Islet precursor cell (in vitro differentiated cells): Measurements from ENCODE around the gene PPP1R12B.
"Not testable (repeated sequence)": the region's sequence is repeated elsewhere in the genome, so short reads cannot be mapped to it uniquely, and the experiment has no call there.

Experiments used
- DNase-seq: peaks from one replicate; pipeline ENCODE4 v3.0.0-alpha.2; 2018

PPP1R12B gene

GRCh38 chr1:202349206-202349928 lies 868 bp downstream of the PPP1R12B start:
- no peak for DNase-seq

DNA sequence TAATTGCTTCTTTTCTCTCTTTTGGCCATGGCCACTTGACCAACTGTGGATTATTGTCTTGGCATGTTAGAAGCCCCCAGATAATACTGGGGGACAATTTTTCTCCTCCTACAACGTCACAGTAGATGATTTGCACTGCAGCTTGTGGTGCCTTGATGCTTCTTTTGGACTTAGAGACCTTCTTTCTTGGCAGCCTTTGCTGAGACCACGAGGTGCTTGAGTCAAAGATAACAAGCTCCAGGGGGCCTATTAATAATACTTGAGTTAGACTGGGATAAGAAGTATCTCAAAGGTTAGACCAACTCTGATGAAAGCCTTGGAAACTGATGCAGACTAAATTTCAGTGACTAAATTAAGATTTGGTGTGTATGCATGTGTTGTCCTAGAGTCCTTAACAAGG lies 3.2 kb downstream of the PPP1R12B start:
- no peak for DNase-seq

GRCh38 chr1:202352583-202353197 lies 4.2 kb downstream of the PPP1R12B start:
- not testable (repeated sequence) for DNase-seq

GRCh38 chr1:202355944-202356553 lies 7.5 kb downstream of the PPP1R12B start:
- no peak for DNase-seq

DNA sequence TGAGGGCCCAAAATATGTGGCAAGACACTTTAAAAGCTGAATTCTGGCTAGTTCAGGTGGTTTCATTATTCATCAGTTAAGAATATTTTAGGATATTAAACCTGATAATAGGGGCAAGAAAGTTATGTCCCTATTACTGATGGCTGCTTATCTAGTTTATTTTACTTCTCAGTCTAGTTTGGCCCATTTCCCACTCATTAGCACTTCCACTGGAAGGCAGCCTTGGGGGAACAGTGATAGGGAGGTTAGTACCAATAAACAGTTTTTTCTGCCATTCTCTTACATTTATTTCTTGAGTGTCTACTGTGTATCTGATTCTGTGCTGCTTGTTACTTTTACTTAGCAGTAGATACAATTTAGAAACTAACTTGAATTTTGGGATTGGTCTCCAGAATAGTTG lies 9.0 kb downstream of the PPP1R12B start:
- DNase-seq: no peak

DNA sequence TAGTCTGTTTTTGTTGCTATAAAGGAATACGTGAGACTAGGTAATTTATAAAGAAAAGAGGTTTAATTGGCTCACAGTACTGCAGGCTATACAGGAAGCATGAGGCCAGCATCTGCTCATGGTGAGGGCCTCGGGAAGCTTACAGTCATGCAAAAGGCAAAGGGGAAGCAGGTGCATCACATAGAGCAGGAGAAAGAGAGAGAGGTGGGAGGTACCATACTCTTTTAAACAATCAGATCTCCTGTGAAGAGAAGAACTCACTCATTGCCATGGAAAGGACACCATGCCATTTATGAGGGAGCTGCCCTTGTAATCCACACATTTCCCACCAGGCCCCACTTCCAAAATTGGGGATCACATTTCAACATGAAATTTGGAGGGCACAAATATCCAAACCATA lies 12.7 kb downstream of the PPP1R12B start:
- no peak for DNase-seq

GRCh38 chr1:202361701-202362100 lies 13.2 kb downstream of the PPP1R12B start:
- no peak for DNase-seq

- DNase-seq: no peak
Measured at GRCh38 chr1:202362212-202362611, 13.7 kb downstream of the PPP1R12B start.

DNA sequence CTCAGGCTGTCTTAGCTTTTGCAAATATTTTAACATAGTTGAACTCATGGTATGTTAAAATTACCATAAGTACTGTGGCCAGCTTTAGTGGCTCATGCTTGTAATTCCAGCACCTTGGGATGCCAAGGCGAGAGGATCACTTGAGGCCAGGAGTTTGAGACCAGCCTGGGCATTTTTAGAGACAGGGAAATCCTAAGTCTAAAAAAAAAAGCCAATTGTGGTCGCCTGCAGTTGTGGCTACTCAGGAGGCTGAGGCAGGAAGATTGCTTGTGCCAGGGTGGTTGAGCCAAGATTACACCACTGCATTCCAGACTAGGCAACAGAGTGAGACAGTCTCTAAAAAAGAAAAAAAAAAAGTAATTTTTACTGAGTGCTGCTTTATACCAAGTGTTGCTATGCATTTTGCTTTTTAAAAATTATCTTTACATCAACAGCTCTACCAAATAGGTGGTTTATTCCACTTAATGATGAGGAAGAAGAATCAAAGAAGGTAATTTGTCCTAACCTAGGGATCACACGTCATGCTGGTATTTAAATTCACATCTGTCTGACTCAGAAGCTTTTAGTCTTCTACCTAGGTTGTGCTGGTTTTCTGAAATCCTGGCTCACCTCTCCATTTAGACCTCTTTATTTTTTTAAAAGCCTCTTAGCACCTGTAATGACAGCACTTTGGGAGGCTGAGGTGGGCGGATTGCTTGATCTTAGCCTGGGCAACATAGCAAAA lies 16.8 kb downstream of the PPP1R12B start:
- DNase-seq: peak; percentile 59

GRCh38 chr1:202367271-202367670 lies 18.8 kb downstream of the PPP1R12B start:
- no peak for DNase-seq

DNA sequence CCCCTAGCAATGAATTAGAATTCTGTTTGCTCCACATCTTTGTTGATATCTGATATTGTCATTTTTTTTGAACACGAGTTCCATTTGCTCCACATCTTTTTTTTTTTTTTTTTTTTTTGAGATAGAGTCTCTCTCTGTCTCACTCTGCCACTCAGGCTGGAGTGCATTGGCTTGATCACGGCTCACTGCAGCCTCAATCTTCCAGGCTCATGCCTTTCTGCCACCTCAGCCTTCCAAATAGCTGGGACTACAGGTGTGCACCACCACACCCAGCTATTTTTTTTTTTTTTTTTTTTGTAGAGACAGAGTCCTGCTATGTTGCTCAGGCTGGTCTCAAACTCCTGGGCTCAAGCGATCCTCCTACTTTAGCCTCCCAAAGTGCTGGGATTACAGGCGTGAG lies 22.4 kb downstream of the PPP1R12B start:
- not testable (repeated sequence) for DNase-seq

DNA sequence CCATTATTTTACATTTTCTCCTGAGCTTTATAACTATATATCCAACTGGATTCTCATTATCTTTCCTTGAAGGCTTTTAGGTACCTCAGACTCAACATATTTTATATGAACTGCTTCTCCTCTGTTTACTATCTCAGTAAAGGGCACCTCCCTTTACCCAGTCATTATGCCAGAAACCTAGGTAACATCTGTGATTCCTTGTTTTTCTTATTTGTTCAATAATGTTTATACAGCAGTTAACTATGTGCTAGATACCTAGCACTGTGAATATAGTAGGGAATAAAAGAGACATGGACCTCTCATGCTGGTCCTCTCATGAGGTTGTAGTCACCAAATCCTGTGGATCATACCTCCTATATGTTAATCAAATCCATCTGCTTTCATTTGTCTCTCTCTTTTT lies 25.6 kb downstream of the PPP1R12B start:
- no peak for DNase-seq

DNA sequence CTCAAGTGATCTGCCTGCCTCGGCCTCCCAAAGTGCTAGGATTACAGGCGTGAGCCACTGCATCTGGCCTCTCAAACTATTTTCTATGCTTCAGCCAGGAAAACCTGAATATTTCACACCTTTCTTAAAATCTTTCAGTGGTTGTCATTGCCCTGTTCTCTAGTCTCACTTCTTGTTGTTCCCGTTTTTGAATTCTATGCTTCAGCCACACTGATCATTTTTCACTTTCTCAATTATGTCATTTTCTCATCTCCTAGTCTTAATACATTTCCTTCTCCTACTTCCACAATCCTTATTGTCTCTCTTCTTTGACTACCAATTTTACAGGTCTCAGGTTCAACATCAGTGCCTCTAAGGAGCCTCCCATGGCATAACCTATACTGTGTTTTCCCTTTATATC lies 26.7 kb downstream of the PPP1R12B start:
- not testable (repeated sequence) for DNase-seq

DNA sequence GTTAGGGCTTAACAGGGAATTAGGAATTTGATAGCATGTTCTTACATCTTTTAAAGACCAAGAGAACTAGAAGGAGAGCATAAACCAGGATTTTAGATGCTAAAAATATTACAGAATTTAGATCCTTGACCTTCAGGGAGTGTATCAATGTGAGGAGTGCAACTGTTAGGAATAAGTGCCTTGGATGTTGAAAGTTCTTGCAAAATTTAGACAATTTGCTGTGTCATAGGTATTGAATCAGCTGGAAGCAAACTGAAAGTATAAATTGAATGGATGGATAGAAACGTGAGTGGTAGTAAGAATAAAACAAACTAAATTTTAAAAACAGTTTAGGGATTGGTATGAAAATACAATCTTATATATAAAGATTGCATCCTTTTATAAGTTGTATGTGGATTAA lies 27.7 kb downstream of the PPP1R12B start:
- DNase-seq: no peak

- peak; percentile 71 for DNase-seq
Measured at GRCh38 chr1:202379884-202380529, 31.5 kb downstream of the PPP1R12B start.

DNA sequence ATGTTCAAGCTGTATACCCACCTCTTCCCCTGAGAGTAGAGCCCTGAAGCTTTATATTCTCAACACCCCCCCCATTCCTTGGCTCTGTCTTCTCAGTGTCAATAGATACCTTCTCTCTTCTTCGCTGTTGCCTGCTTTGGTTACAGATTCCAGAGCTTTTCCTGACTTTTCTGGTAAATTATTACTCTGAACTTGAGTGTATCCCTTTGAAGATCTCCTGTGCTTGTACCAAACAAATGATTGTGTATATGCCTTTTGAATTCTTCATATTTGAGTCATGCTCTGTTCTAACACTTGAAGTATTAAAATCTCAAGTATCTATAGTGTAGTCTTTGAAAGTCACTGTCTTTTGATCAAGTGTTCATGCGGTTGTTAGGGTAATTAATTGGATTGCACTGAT lies 32.0 kb downstream of the PPP1R12B start:
- not testable (repeated sequence) for DNase-seq

- not testable (repeated sequence) for DNase-seq
Measured at GRCh38 chr1:202381867-202382266, 33.4 kb downstream of the PPP1R12B start.

DNA sequence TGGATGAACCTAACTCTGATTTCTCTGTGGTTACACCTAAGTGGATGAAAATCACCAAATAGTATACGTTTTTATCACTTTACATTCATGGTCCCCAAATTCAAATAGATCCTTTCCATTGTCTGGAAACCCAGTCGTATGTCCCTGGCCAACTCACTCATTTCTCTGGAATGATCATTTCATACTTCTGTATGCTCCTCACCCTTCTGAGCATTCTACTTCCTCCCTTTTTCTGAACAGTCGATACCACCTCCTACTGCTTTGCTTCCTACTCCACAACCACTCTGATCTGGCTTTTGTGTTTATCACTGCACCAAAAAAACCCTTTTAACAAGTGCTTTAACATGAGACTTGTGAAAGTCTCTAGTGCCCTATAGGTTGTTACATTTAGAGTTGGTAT lies 47.3 kb downstream of the PPP1R12B start:
- DNase-seq: not testable (repeated sequence)

GRCh38 chr1:202397256-202397655 lies 48.8 kb downstream of the PPP1R12B start:
- DNase-seq: no peak

DNA sequence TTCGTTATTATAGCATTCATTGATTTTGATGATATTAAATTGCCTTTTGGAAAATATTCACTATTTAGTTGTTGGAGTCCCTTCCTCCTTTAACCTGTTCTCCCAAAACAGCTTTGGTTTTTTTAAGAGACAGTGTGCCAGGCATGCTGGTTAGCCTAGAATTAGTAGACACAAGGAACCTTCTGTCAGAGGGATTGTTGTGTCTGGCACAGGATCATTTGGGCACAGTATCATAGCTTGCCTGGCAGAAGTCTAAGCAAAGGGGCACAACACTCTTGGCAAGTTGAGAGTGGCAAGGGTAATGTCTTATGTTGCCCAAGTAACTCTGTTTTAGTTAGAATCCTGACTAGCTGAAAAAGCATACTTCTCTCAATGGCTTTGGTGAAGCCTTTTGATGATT lies 49.9 kb downstream of the PPP1R12B start:
- not testable (repeated sequence) for DNase-seq

DNA sequence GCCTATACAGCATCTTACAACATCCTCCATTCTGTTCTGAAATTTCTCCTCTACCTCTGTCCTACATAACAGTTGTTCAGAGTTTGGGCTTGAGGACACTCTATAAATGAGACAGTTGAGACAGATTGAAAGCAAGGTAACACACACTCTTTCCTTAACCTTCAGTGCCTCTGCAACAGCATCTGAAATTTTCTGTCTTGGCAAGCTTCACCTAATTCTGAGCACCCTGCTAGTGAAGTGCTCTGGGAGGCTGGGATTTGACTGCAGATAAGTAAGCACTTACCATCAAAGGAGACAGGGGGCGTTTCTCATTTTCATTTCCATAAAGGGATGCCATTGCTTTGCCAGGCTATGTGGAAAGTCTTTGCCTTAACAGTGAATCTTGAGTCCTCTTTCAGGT lies 53.3 kb downstream of the PPP1R12B start:
- not testable (repeated sequence) for DNase-seq

DNA sequence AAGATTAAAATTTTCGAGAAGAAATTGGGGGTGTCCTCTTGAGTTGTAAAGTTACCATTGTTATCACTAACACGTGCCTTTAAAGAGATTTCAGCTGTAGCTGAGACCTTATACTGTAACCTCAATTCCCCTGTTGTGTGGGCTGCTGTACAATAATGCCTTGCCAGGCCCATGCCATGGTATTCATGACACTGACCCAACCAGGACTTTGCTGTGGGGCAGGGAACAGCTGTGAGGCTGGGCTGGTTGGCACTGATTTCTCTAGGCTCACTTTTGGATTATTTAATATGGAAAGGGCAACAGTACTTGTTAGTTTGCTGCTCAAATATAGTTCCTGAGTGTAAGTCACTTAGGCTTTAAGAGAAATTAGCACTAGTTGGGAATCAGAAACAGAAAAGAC lies 54.9 kb downstream of the PPP1R12B start:
- not testable (repeated sequence) for DNase-seq

- DNase-seq: no peak
Measured at GRCh38 chr1:202405928-202406327, 57.4 kb downstream of the PPP1R12B start.
